HepG2 (cell line): ENCODE results near the gene NF2. TPM values are rescaled to one million over a fixed set of nuclear protein-coding genes. Genes with fewer than 3 reads are reported as not detected.

Experiments used
- BCL6 ChIP-seq: IDR thresholded peaks from 2 replicates; pipeline ENCODE4 v1.6.1; 2016; ENCODE audit warnings: missing genetic modification reagents, missing compliant biosample characterization
- CEBPG ChIP-seq: IDR thresholded peaks from 2 replicates; pipeline ENCODE4 v1.6.1; 2016
- FOXC1 ChIP-seq: sonication (generic); formaldehyde crosslinking; IDR thresholded peaks from 2 replicates; pipeline ENCODE4 v1.8.0; 2022; ENCODE audit warnings: mild to moderate bottlenecking, missing genetic modification reagents, borderline replicate concordance
- HOXA3 ChIP-seq: sonication (generic); formaldehyde crosslinking; IDR thresholded peaks from 2 replicates; pipeline ENCODE4 v1.5.0; 2020; ENCODE audit warnings: missing genetic modification reagents
- NFE2L2 ChIP-seq: fragments of 150-350 bp; IDR thresholded peaks from 2 replicates; pipeline ENCODE4 v1.6.1; 2014; ENCODE audit warnings: low read length
- POLR2A ChIP-seq, 2 experiments: IDR thresholded peaks; 2 replicates each; pipeline ENCODE4 v1.6.1; 2011; ENCODE audit warnings: low read depth in 2 of 2, low read length in 2 of 2, mild to moderate bottlenecking in 1 of 2, moderate library complexity in 1 of 2; ENCODE audit not compliant: insufficient read depth in 1 of 2
- POLR2G ChIP-seq: fragments of 200-400 bp; formaldehyde crosslinking; IDR thresholded peaks from 2 replicates; pipeline ENCODE4 v1.6.1; 2018; ENCODE audit warnings: mild to moderate bottlenecking, low read depth, low read length, moderate library complexity
- RCOR2 ChIP-seq: IDR thresholded peaks from 2 replicates; pipeline ENCODE4 v1.6.1; 2016; ENCODE audit warnings: missing biosample characterization, missing genetic modification reagents
- SKI ChIP-seq: fragments of 450-650 bp; IDR thresholded peaks from one replicate; pipeline ENCODE4 v1.6.1; 2018; ENCODE audit warnings: mild to moderate bottlenecking; ENCODE audit not compliant: partially characterized antibody
- SOX6 ChIP-seq, 2 experiments: fragments of 450-650 bp in 1 of 2; sonication (generic) in 1 of 2; formaldehyde crosslinking in 1 of 2; IDR thresholded peaks; 2 replicates each; pipeline versions ENCODE4 v1.4.0 to v1.6.1; 2017 to 2020; ENCODE audit warnings: antibody characterized with exemption in 1 of 2, mild to moderate bottlenecking in 1 of 2, missing genetic modification reagents in 1 of 2
- SPEN ChIP-seq: sonication (generic); formaldehyde crosslinking; IDR thresholded peaks from 2 replicates; pipeline ENCODE4 v1.5.1; 2020; ENCODE audit warnings: low read depth, mild to moderate bottlenecking, missing genetic modification reagents
- ZBTB7B ChIP-seq: sonication (generic); formaldehyde crosslinking; IDR thresholded peaks from 2 replicates; pipeline ENCODE4 v1.4.0; 2020; ENCODE audit warnings: missing genetic modification reagents
- ZNF180 ChIP-seq: sonication (generic); formaldehyde crosslinking; IDR thresholded peaks from 2 replicates; pipeline ENCODE4 v1.4.0; 2020; ENCODE audit warnings: low read depth, missing genetic modification reagents, borderline replicate concordance
- ZNF205 ChIP-seq: IDR thresholded peaks from 2 replicates; pipeline ENCODE4 v1.6.1; 2018; ENCODE audit warnings: missing biosample characterization, missing genetic modification reagents
- ZNF598 ChIP-seq: sonication (generic); formaldehyde crosslinking; IDR thresholded peaks from 2 replicates; pipeline ENCODE4 v1.5.1; 2020; ENCODE audit warnings: mild to moderate bottlenecking, missing genetic modification reagents, borderline replicate concordance
- polyA plus RNA-seq, 8 experiments: library from polyadenylated mRNA; depleted of rRNA in 3 of 8; stranded (reverse) in 7 of 8; unstranded in 1 of 8; fragments of >200 nt; fragmentation: Illumina TruSeq in 4 of 8; extraction: Trizol in 4 of 8; gene quantifications; 2 replicates each; pipeline versions ENCODE4 v1.2.1 to v1.2.3, GENCODE V29; 2011 to 2016; ENCODE audit warnings: low read depth in 4 of 8, missing spikeins in 1 of 8, mixed read lengths in 1 of 8; ENCODE audit not compliant: insufficient read depth in 1 of 8
- total RNA-seq, 5 experiments: library from RNA; depleted of rRNA; stranded (reverse); fragments of >200 nt; fragmentation: Illumina TruSeq; extraction: Trizol; gene quantifications; 2 replicates each; pipeline ENCODE4 v1.2.3, GENCODE V29; 2016; ENCODE audit warnings: low read depth in 1 of 5
- TF ChIP-seq, protein P1 (sequence below): sonication (generic); formaldehyde crosslinking; IDR thresholded peaks from 2 replicates; pipeline ENCODE4 v1.5.0; 2020; ENCODE audit warnings: mild to moderate bottlenecking, missing genetic modification reagents
- TF ChIP-seq, protein P2 (sequence below): IDR thresholded peaks from 2 replicates; pipeline ENCODE4 v1.6.1; 2016; ENCODE audit warnings: low read depth, borderline replicate concordance
- TF ChIP-seq, protein P3 (sequence below): sonication (generic); formaldehyde crosslinking; IDR thresholded peaks from 2 replicates; pipeline ENCODE4 v1.8.0; 2022; ENCODE audit warnings: missing genetic modification reagents, mild to moderate bottlenecking, moderate library complexity, borderline replicate concordance
- TF ChIP-seq, protein P4 (sequence below): sonication (generic); formaldehyde crosslinking; IDR thresholded peaks from 2 replicates; pipeline ENCODE4 v1.8.1; 2022; ENCODE audit warnings: low read depth, mild to moderate bottlenecking, missing genetic modification reagents

Gene NF2
- total and polyA plus RNA-seq, 2 of the 13 experiments (the other 11 are each of a cell fraction or from before 2014, with no cell fraction given) = 9.3 to 33.3 TPM

DNA sequence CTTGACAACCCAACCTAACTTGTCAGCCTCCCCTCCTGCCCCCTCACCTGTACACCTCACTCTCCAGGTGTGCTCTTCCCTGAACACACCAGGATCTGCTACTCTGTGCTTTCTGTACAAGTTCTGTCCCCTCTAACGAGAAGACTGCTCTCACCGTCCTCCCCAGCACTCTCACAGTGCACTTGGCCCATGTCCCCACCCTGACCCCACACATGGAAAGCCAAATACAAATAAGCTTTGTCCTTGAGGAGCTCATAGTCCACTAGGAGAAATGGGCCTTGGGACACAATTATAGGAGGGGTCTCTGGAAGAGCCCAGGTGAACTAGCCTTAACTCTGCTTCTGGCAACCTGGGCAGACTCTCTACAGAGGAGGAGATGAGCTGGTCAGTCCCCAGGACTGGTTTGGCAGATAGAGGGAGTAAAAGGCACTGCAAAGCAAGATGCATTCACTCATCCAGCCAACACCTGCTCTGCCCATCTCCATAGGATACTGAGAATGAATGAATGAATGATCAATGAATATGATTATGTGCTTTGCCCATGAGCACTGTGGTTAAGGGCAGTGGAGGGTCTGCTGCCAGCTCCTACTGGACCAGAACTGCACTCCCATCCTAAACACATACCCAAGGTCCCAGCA, 32.4 kb upstream of the NF2 start (continued):
- TF ChIP-seq, protein P1, sequence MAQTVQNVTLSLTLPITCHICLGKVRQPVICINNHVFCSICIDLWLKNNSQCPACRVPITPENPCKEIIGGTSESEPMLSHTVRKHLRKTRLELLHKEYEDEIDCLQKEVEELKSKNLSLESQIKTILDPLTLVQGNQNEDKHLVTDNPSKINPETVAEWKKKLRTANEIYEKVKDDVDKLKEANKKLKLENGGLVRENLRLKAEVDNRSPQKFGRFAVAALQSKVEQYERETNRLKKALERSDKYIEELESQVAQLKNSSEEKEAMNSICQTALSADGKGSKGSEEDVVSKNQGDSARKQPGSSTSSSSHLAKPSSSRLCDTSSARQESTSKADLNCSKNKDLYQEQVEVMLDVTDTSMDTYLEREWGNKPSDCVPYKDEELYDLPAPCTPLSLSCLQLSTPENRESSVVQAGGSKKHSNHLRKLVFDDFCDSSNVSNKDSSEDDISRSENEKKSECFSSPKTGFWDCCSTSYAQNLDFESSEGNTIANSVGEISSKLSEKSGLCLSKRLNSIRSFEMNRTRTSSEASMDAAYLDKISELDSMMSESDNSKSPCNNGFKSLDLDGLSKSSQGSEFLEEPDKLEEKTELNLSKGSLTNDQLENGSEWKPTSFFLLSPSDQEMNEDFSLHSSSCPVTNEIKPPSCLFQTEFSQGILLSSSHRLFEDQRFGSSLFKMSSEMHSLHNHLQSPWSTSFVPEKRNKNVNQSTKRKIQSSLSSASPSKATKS (CRISPR knock-in tag) = no peak
- TF ChIP-seq FOXC1 (CRISPR knock-in tag) (peak; percentile 49; the same call in 1 of the 2 replicates), SOX6 (IDR thresholded peaks at IDR 0.05) (no peak), SOX6 (CRISPR knock-in tag; IDR thresholded peaks at IDR 0.05) (peak; percentile 55), POLR2A (IDR thresholded peaks at IDR 0.05; ENCODE audit: insufficient read depth in 1 of 2, low read depth in 2 of 2, low read length in 2 of 2) (0 out of 4 replicates have a peak, but pooled peaks of 1 of the 2 experiments have one; percentile 19), BCL6 (CRISPR knock-in tag) (peak; percentile 88), POLR2G (peak; percentile 51), NFE2L2 (no peak), ZBTB7B (peak; percentile 34; the same call in 1 of the 2 replicates), ZNF205 (CRISPR knock-in tag) (0 out of 2 replicates have a peak, but pooled peaks have one; percentile 29), CEBPG (CRISPR knock-in tag) (peak; percentile 21; the same call in 1 of the 2 replicates), ZNF598 (no peak), ZNF180 (CRISPR knock-in tag) (no peak), SKI (peak; percentile 76), SPEN (CRISPR knock-in tag) (no peak), RCOR2 (CRISPR knock-in tag) (0 out of 2 replicates have a peak, but pooled peaks have one; percentile 45), HOXA3 (CRISPR knock-in tag) (peak; percentile 39; the same call in 1 of the 2 replicates)
- TF ChIP-seq, protein P2, sequence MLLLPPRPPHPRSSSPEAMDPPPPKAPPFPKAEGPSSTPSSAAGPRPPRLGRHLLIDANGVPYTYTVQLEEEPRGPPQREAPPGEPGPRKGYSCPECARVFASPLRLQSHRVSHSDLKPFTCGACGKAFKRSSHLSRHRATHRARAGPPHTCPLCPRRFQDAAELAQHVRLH (CRISPR knock-in tag) = 0 out of 2 replicates have a peak, but pooled peaks have one; percentile 26
- TF ChIP-seq, protein P3, sequence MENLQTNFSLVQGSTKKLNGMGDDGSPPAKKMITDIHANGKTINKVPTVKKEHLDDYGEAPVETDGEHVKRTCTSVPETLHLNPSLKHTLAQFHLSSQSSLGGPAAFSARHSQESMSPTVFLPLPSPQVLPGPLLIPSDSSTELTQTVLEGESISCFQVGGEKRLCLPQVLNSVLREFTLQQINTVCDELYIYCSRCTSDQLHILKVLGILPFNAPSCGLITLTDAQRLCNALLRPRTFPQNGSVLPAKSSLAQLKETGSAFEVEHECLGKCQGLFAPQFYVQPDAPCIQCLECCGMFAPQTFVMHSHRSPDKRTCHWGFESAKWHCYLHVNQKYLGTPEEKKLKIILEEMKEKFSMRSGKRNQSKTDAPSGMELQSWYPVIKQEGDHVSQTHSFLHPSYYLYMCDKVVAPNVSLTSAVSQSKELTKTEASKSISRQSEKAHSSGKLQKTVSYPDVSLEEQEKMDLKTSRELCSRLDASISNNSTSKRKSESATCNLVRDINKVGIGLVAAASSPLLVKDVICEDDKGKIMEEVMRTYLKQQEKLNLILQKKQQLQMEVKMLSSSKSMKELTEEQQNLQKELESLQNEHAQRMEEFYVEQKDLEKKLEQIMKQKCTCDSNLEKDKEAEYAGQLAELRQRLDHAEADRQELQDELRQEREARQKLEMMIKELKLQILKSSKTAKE (CRISPR knock-in tag) = peak; percentile 89
- TF ChIP-seq, protein P4, sequence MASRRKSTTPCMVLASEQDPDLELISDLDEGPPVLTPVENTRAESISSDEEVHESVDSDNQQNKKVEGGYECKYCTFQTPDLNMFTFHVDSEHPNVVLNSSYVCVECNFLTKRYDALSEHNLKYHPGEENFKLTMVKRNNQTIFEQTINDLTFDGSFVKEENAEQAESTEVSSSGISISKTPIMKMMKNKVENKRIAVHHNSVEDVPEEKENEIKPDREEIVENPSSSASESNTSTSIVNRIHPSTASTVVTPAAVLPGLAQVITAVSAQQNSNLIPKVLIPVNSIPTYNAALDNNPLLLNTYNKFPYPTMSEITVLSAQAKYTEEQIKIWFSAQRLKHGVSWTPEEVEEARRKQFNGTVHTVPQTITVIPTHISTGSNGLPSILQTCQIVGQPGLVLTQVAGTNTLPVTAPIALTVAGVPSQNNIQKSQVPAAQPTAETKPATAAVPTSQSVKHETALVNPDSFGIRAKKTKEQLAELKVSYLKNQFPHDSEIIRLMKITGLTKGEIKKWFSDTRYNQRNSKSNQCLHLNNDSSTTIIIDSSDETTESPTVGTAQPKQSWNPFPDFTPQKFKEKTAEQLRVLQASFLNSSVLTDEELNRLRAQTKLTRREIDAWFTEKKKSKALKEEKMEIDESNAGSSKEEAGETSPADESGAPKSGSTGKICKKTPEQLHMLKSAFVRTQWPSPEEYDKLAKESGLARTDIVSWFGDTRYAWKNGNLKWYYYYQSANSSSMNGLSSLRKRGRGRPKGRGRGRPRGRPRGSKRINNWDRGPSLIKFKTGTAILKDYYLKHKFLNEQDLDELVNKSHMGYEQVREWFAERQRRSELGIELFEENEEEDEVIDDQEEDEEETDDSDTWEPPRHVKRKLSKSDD (CRISPR knock-in tag) = 0 out of 2 replicates have a peak, but pooled peaks have one; percentile 21
